Astrocyte of the cerebellum (primary cell): ENCODE measurements around the gene OTUB2.

Experiments used
- DNase-seq: peaks from one replicate; pipeline ENCODE4 v3.0.0-alpha.2; 2011; ENCODE audit warnings: low read depth
- H3K4me3 ChIP-seq: 2 replicates; pipeline ENCODE4 v1.5.1; 2011; ENCODE audit warnings: mild to moderate bottlenecking, low read depth, low read length, moderate library complexity
- in situ Hi-C: cut with HindIII; loops from 2 replicates; pipeline ENCODE4 v1.10.0; 2017; ENCODE audit warnings: low sequenced_read_pairs
- TF ChIP-seq, protein P1 (sequence below): IDR thresholded peaks from 2 replicates; pipeline ENCODE4 v1.5.1; 2012; ENCODE audit warnings: low read length, low read depth, moderate library complexity, mild to moderate bottlenecking; ENCODE audit errors: missing control alignments

The OTUB2 gene

GRCh38 chr14:93996130-93996695, 29.9 kb upstream of the OTUB2 start:
- no peak overlapping the region for H3K4me3 ChIP-seq
- in situ Hi-C loops, result no loop called here
- DNase-seq, result no peak
- TF ChIP-seq, protein P1, sequence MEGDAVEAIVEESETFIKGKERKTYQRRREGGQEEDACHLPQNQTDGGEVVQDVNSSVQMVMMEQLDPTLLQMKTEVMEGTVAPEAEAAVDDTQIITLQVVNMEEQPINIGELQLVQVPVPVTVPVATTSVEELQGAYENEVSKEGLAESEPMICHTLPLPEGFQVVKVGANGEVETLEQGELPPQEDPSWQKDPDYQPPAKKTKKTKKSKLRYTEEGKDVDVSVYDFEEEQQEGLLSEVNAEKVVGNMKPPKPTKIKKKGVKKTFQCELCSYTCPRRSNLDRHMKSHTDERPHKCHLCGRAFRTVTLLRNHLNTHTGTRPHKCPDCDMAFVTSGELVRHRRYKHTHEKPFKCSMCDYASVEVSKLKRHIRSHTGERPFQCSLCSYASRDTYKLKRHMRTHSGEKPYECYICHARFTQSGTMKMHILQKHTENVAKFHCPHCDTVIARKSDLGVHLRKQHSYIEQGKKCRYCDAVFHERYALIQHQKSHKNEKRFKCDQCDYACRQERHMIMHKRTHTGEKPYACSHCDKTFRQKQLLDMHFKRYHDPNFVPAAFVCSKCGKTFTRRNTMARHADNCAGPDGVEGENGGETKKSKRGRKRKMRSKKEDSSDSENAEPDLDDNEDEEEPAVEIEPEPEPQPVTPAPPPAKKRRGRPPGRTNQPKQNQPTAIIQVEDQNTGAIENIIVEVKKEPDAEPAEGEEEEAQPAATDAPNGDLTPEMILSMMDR, result no peak

DNA sequence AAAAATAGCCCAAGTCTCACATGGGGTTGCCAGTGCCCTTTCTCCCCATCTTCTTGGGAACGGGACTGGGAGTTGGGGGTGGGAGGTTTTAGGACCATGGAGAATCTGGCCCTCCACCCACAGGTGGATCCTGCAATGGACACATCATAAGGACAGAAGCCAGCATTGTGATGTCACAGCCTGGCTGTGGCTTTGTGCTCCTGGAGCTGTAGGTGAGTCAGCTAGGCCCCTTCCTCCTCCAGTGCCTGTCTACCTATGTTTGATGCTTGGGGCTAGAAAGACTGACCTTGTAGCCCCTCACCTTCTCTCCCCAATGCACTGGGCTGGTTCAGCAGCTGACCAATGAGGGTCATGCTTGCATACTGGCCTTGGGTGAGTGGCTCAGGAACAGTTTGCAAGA, 29.1 kb upstream of the OTUB2 start, which contains the start of gene CCDC197:
TSS of gene CCDC197 (plus strand) at position 220 of the 400 bp plus-strand sequence. CDS start 831 bp downstream, outside the sequence.
- TF ChIP-seq, protein P1, result no peak
- H3K4me3 ChIP-seq, result no peak within 1 kb of the TSS
- in situ Hi-C loops, result no loop called here
- no peak for DNase-seq

DNA sequence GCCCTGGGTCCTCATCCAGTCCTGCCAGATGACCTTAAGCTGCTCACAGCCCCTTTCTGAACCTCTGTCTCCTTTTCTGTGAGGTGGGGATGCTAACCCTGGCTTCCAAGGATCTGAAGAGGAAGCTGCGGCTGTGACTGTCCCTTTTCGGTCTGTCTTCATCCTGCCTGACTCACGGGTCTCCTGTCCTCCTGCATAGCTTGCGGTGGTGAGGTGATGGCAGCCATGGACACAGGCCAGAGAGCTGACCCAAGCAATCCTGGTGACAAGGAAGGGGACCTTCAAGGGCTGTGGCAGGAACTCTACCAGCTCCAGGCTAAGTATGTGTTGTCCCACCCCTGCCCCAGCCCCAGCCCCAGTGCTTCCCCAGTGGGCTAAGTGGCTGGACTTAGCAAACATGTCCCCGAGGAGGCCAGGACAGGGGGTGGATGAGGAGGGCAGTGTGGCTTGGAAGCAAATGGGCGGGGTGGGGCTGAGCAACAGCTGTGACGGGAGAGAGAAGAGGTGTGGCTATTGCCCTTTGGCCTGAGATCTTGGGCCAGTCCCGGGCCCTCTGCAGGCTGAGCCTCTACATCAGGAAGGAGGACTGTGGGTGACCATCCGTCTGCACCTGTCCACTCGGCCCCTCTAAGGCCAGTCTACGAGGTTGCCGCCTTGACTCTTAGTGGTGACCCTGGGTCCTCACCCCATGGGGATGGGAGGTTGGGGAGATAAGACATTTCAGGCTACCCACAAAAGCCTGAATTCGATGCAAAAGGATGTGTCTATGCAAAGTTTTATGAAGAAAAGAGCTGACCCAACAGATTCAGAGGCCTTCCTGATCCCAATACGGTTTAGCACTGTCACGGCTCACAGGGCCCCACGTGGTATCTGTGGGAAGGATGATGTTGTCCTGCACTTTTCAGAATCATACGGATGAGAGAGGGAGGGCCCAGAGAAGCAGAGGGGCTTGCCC, 27.9 kb upstream of the OTUB2 start:
- H3K4me3 ChIP-seq, result no peak overlapping the region
- no peak for DNase-seq
- in situ Hi-C loops, result no loop called here

DNA sequence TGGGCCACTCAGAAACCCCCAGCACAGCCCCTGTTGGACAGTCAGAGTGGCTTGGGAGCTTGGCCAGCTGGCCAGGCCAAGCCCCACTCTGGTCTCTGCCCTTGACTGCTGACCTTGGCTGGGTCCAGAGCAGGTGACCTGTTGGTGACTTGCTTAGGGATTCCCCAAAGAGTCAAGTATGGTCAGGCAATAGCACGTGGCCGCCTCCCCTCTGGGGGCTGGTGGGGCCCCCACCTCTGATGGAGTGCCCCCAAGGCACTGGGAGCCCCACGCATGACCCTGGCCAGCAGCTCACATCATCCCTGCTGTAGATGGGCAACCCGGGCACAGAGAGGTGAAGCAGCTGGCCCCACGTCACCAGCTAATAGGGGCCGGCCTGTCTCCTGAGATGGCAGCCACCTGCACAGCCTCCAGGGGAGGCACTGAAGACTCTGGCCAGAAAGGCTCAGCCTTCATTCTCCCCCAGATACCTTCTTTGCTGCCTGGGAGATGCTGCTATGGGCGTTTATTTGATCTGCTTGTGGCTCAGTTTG, 27.2 kb upstream of the OTUB2 start:
- TF ChIP-seq, protein P1, result no peak
- no peak overlapping the region for H3K4me3 ChIP-seq
- no peak for DNase-seq
- in situ Hi-C loops, result no loop called here

More for the DNA sequence above, 27.9 kb upstream of the OTUB2 start:
- TF ChIP-seq, protein P1, result no peak

DNA sequence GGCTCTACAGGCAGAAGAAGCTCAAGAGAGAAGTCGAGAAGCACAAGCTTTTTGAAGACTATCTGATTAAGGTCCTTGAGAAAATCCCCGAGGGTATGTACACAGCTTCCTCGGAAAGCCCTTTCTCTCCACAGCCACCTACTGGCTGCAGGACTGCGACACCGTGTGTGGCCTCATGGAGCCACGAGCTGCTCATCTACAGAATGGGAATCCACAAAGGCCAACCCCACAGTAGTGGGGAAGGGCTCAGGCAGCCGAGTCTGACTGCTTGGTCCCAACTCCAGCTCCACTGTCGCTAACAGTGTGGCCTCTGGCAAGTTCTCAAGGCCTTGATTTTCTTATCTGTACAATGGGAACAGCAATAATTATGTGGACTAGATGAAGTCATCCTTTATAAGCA, 26.6 kb upstream of the OTUB2 start:
- in situ Hi-C loops, result no loop called here
- H3K4me3 ChIP-seq, result no peak overlapping the region
- no peak for DNase-seq
- TF ChIP-seq, protein P1, result no peak

- in situ Hi-C loops, result no loop called here
- H3K4me3 ChIP-seq, result no peak overlapping the region
- no peak for DNase-seq
- TF ChIP-seq, protein P1, result no peak
Measured at GRCh38 chr14:94000267-94000666, 25.9 kb upstream of the OTUB2 start.
